Erythroblast (primary cell): ENCODE results near the gene BTLA.

Experiments
- GATA1 ChIP-seq: IDR thresholded peaks from 2 replicates; pipeline ENCODE4 v1.6.1; 2011; ENCODE audit warnings: low read depth, mild to moderate bottlenecking, control low read depth, low read length, moderate library complexity
- POLR2A ChIP-seq: IDR thresholded peaks from 2 replicates; pipeline ENCODE4 v1.6.1; 2011; ENCODE audit warnings: mild to moderate bottlenecking, low read length

GRCh38 chr3:112491373-112491772, 7.9 kb downstream of the BTLA start:
- TF ChIP-seq POLR2A (no peak), GATA1 (no peak)
